OCI-LY3 (cell line): ENCODE results near the gene NDUFA12.

Source experiments
- H2AFZ ChIP-seq: fragments of 200-600, 300-600 bp; shearing (Covaris generic); 2 replicates; pipeline ENCODE4 v1.6.0; 2014; ENCODE audit warnings: antibody characterized with exemption, low read depth, low read length
- H3K27ac ChIP-seq: fragments of 200-600, 300-600 bp; sonication (generic); 2 replicates; pipeline ENCODE4 v1.5.1; 2014; ENCODE audit warnings: mild to moderate bottlenecking, low read length, moderate library complexity, mixed read lengths
- H3K27me3 ChIP-seq: fragments of 200-600, 300-600 bp; sonication (generic); 2 replicates; pipeline ENCODE4 v1.6.1; 2014; ENCODE audit warnings: low read depth, low read length, mixed read lengths
- H3K36me3 ChIP-seq: fragments of 200-600, 300-600 bp; sonication (generic); replicated peaks from 2 replicates; pipeline ENCODE3; 2014; ENCODE audit warnings: low read depth, low read length, mixed read lengths
- H3K4me1 ChIP-seq: fragments of 300-600, 200-600 bp; sonication (generic); 2 replicates; pipeline ENCODE4 v1.6.1; 2014; ENCODE audit warnings: low read length, mixed read lengths
- H3K4me2 ChIP-seq: fragments of 200-600, 300-600 bp; sonication (generic); 2 replicates; pipeline ENCODE4 v1.6.1; 2014; ENCODE audit warnings: low read length, mixed read lengths
- H3K4me3 ChIP-seq: fragments of 300-600, 200-600 bp; sonication (generic); 2 replicates; pipeline ENCODE4 v1.5.1; 2014; ENCODE audit warnings: antibody characterized with exemption, mild to moderate bottlenecking, low read length, moderate library complexity
- H3K79me2 ChIP-seq: fragments of 300-600, 200-600 bp; shearing (Covaris generic); 2 replicates; pipeline ENCODE4 v1.6.1; 2014; ENCODE audit warnings: mild to moderate bottlenecking, low read length, mixed read lengths
- H3K9ac ChIP-seq: fragments of 300-600, 200-600 bp; shearing (Covaris generic); 2 replicates; pipeline ENCODE4 v1.6.0; 2014; ENCODE audit warnings: mild to moderate bottlenecking, low read length, moderate library complexity
- H3K9me3 ChIP-seq: fragments of 200-600, 300-600 bp; shearing (Covaris generic); 2 replicates; pipeline ENCODE4 v1.6.1; 2014; ENCODE audit warnings: low read length, mixed read lengths; ENCODE audit not compliant: insufficient read depth
- H4K20me1 ChIP-seq: fragments of 200-600, 300-600 bp; sonication (generic); 2 replicates; pipeline ENCODE4 v1.6.1; 2016; ENCODE audit warnings: low read length, mixed read lengths; ENCODE audit not compliant: insufficient read depth
- CTCF ChIP-seq: fragments of 200-600, 300-600 bp; sonication (generic); IDR thresholded peaks from 2 replicates; pipeline ENCODE4 v1.5.1; 2014; ENCODE audit warnings: antibody characterized with exemption, low read length, low read depth
- EZH2phosphoT487 ChIP-seq: fragments of 200-600 bp; shearing (Covaris generic); IDR thresholded peaks from 2 replicates; pipeline ENCODE4 v1.6.1; 2018; ENCODE audit warnings: antibody characterized with exemption, mixed run types, low read depth

Gene NDUFA12

DNA sequence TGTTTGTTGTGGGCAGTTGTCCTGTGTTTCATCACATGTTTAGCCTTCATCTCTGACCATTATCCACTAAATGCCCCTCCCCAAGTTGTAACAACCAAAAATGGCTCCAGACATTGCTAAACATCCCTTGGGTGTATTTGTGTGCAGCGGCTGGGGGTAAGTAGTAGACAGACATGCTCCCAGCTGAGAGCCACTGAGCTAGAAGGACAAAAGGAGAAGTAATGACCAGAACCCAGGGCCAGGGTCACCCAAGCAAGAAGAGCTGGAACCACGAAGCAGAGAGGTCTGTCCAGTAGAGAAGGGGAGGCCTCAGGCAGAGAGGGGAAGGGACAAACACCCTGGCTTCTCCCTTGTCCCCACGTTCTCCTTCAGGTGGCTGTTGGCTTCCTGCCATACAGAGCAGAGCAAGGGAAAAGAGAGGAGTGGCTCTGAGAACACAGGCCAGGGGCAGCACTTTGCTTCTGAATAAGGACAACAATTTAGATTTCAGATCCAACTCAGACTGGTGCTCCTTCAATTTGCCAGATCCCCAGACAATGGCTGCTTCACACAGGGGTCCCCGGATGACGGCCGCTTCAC, 55.2 kb downstream of the NDUFA12 start:
- Histone ChIP-seq H3K4me3 (no peak overlapping the region), H3K9me3 (no peaks in the 10 kb centered on the region), H3K4me2 (no peak overlapping the region), H3K4me1 (no peaks in the 10 kb centered on the region), H3K27me3 (no peaks in the 10 kb centered on the region), H4K20me1 (no peaks in the 10 kb centered on the region), H3K79me2 (no peaks in the 10 kb centered on the region), H3K9ac (no peak overlapping the region), H2AFZ (no peak overlapping the region), H3K27ac (no peak overlapping the region), H3K36me3 (no peaks in the 10 kb centered on the region)
- TF ChIP-seq CTCF (no peak), EZH2phosphoT487 (no peak)

GRCh38 chr12:94942663-94943062, 60.8 kb downstream of the NDUFA12 start:
- H3K4me1 ChIP-seq: no peaks in the 10 kb centered on the region
- no peak overlapping the region for H3K27ac ChIP-seq
- H3K79me2 ChIP-seq: no peaks in the 10 kb centered on the region
- H4K20me1 ChIP-seq: no peaks in the 10 kb centered on the region
- no peak overlapping the region for H3K4me3 ChIP-seq
- no peaks in the 10 kb centered on the region for H3K27me3 ChIP-seq
- H3K36me3 ChIP-seq: no peaks in the 10 kb centered on the region
- no peak for TF ChIP-seq EZH2phosphoT487
- TF ChIP-seq CTCF: no peak
- H3K9me3 ChIP-seq: no peaks in the 10 kb centered on the region
- H3K4me2 ChIP-seq: no peak overlapping the region
- no peak overlapping the region for H2AFZ ChIP-seq
- no peak overlapping the region for H3K9ac ChIP-seq

DNA sequence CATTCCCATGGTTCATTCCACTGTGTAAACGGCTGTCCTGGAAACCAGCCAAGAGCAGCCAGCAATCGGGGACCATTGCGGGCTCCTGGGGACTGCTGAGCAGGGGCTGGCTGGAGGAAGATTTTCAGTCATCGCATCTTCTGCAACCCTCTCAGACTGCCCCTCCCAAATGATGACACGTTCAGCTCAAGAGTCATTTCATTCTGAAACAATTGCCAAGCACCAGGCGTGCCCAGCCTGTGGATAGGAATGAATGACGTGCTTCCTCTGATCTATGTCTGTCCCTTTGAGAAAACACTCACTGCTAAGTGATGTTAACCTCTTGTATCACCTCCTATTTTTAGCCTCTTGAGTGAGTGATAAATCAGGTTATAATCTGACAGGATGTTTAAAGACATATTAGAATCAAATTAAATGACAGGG, 62.0 kb downstream of the NDUFA12 start:
- Histone ChIP-seq H3K36me3 (no peaks in the 10 kb centered on the region), H3K9ac (no peak overlapping the region), H3K27ac (no peak overlapping the region), H2AFZ (no peak overlapping the region), H3K9me3 (no peaks in the 10 kb centered on the region), H3K4me3 (no peak overlapping the region), H3K4me2 (no peak overlapping the region), H3K4me1 (no peaks in the 10 kb centered on the region), H3K27me3 (no peaks in the 10 kb centered on the region), H4K20me1 (no peaks in the 10 kb centered on the region), H3K79me2 (no peaks in the 10 kb centered on the region)
- TF ChIP-seq CTCF (no peak), EZH2phosphoT487 (no peak)

GRCh38 chr12:94940771-94941170, 62.7 kb downstream of the NDUFA12 start:
- TF ChIP-seq EZH2phosphoT487 (no peak), CTCF (no peak)
- Histone ChIP-seq H3K36me3 (no peaks in the 10 kb centered on the region), H3K79me2 (no peaks in the 10 kb centered on the region), H3K9me3 (no peaks in the 10 kb centered on the region), H4K20me1 (no peaks in the 10 kb centered on the region), H3K27me3 (no peaks in the 10 kb centered on the region), H2AFZ (no peak overlapping the region), H3K4me2 (no peak overlapping the region), H3K9ac (no peak overlapping the region), H3K27ac (no peak overlapping the region), H3K4me3 (no peak overlapping the region), H3K4me1 (no peaks in the 10 kb centered on the region)
